H1 (cell line): ENCODE data around the gene CAMSAP1. TPM values are rescaled to one million over a fixed set of nuclear protein-coding genes. Genes with fewer than 3 reads are reported as not detected.

Experiments
- CTCF ChIA-PET: fragments of 300-600 bp; sonication (Branson Sonifier 250); formaldehyde crosslinking; loops from one replicate; lab custom pipeline; 2021; ENCODE audit not compliant: partially characterized antibody; lab: Charles Lee
- POLR2A ChIA-PET: fragments of 300-600 bp; sonication (Branson Sonifier 250); formaldehyde crosslinking; loops from one replicate; lab custom pipeline; 2021; ENCODE audit warnings: inconsistent platforms; ENCODE audit not compliant: partially characterized antibody; lab: Charles Lee
- DNase-seq, 2 experiments: peaks; one replicate each; pipeline versions ENCODE4 v3.0.0 to v3.0.0-alpha.2; 2010 to 2022; ENCODE audit warnings: low spot score in 2 of 2, low read depth in 1 of 2, mixed read lengths in 1 of 2
- FAIRE-seq: peaks from 2 replicates; lab custom pipeline; 2011; peaks lifted over from hg19 to GRCh38; lab: Jason Lieb, UNC
- H2AFZ ChIP-seq: 2 replicates; pipeline ENCODE4 v1.8.1; 2012; ENCODE audit warnings: low read length, inconsistent platforms
- H2AK5ac ChIP-seq: 2 replicates; pipeline ENCODE4 v1.6.1; 2013; ENCODE audit warnings: low read depth, low read length
- H2BK120ac ChIP-seq: replicated peaks from 2 replicates; pipeline ENCODE3; 2013; ENCODE audit warnings: low read depth, low read length, inconsistent platforms
- H2BK12ac ChIP-seq: 2 replicates; pipeline ENCODE4 v1.6.1; 2013; ENCODE audit warnings: low read depth, low read length
- H2BK15ac ChIP-seq: 2 replicates; pipeline ENCODE4 v1.6.1; 2013; ENCODE audit warnings: low read length
- H2BK20ac ChIP-seq: 2 replicates; pipeline ENCODE4 v1.6.1; 2013; ENCODE audit warnings: low read length
- H2BK5ac ChIP-seq: 2 replicates; pipeline ENCODE4 v1.6.1; 2013; ENCODE audit warnings: low read depth, low read length
- H3K14ac ChIP-seq: 2 replicates; pipeline ENCODE4 v1.6.1; 2013; ENCODE audit warnings: inconsistent platforms; ENCODE audit not compliant: insufficient read length
- H3K18ac ChIP-seq: 2 replicates; pipeline ENCODE4 v1.6.1; 2013; ENCODE audit warnings: low read length; ENCODE audit errors: extremely low read depth
- H3K23ac ChIP-seq: 2 replicates; pipeline ENCODE4 v1.6.1; 2013; ENCODE audit warnings: inconsistent platforms; ENCODE audit not compliant: insufficient read length
- H3K23me2 ChIP-seq: 2 replicates; pipeline ENCODE4 v1.6.1; 2013; ENCODE audit warnings: low read depth, low read length
- H3K27ac ChIP-seq: 2 replicates; pipeline ENCODE4 v1.6.1; 2011; ENCODE audit warnings: low read depth, low read length, inconsistent platforms
- H3K27me3 ChIP-seq, 4 experiments: replicated peaks in 1 of 4; 1 replicate in 1 of 4; 2 replicates in 3 of 4; pipeline versions ENCODE4 v1.6.1 to v1.8.1; 2011 to 2013; ENCODE audit warnings: low read length in 3 of 4, mild to moderate bottlenecking in 3 of 4, inconsistent platforms in 2 of 4, mixed read lengths in 2 of 4, moderate library complexity in 1 of 4; ENCODE audit not compliant: control insufficient read depth in 3 of 4, insufficient read depth in 3 of 4; ENCODE audit errors: extremely low read depth in 1 of 4
- H3K36me3 ChIP-seq, 4 experiments: 2 replicates each; pipeline versions ENCODE4 v1.6.1 to v1.8.1; 2011 to 2013; ENCODE audit warnings: mild to moderate bottlenecking in 4 of 4, low read length in 3 of 4, moderate library complexity in 2 of 4, control low read depth in 1 of 4, inconsistent platforms in 1 of 4; ENCODE audit not compliant: insufficient read depth in 4 of 4, control insufficient read depth in 2 of 4
- H3K4ac ChIP-seq: replicated peaks from 2 replicates; pipeline ENCODE3; 2013; ENCODE audit warnings: low read length, low read depth, mixed read lengths, inconsistent platforms; ENCODE audit not compliant: insufficient read length
- H3K4me1 ChIP-seq, 4 experiments: replicated peaks in 1 of 4; 1 replicate in 1 of 4; 2 replicates in 3 of 4; pipeline versions ENCODE4 v1.6.1 to v1.8.1; 2011 to 2013; ENCODE audit warnings: low read length in 3 of 4, inconsistent platforms in 2 of 4, mixed read lengths in 1 of 4; ENCODE audit not compliant: insufficient read depth in 4 of 4, control insufficient read depth in 3 of 4
- H3K4me2 ChIP-seq, 2 experiments: 2 replicates each; pipeline versions ENCODE4 v1.6.1 to v1.8.1; 2011 to 2013; ENCODE audit warnings: low read depth in 2 of 2, low read length in 2 of 2, control low read depth in 1 of 2, inconsistent platforms in 1 of 2, mild to moderate bottlenecking in 1 of 2; ENCODE audit not compliant: insufficient read depth in 1 of 2
- H3K4me3 ChIP-seq, 4 experiments: fragments of 200-600, 300-600 bp in 1 of 4; sonication (generic), shearing (Covaris generic), sonication (Bioruptor Twin) in 1 of 4; 2 replicates each; pipeline versions ENCODE4 v1.5.1 to v1.8.1; 2011 to 2016; ENCODE audit warnings: low read length in 4 of 4, low read depth in 3 of 4, control low read depth in 2 of 4, inconsistent platforms in 2 of 4, mild to moderate bottlenecking in 2 of 4, mixed read lengths in 1 of 4, moderate library complexity in 1 of 4; ENCODE audit not compliant: insufficient read depth in 2 of 4; ENCODE audit errors: extremely low read depth in 1 of 4
- H3K56ac ChIP-seq: replicated peaks from 2 replicates; pipeline ENCODE3; 2013; ENCODE audit warnings: low read depth, mild to moderate bottlenecking, mixed read lengths, low read length, inconsistent platforms; ENCODE audit not compliant: insufficient read length
- H3K79me1 ChIP-seq: 2 replicates; pipeline ENCODE4 v1.6.1; 2013; ENCODE audit warnings: low read depth, low read length, control low read depth
- H3K79me2 ChIP-seq, 2 experiments: 2 replicates each; pipeline versions ENCODE4 v1.6.1 to v1.8.1; 2012 to 2013; ENCODE audit warnings: low read length in 2 of 2, mild to moderate bottlenecking in 2 of 2, inconsistent platforms in 1 of 2; ENCODE audit not compliant: insufficient read depth in 2 of 2, control insufficient read depth in 1 of 2
- H3K9ac ChIP-seq, 4 experiments: replicated peaks in 1 of 4; 1 replicate in 1 of 4; 2 replicates in 3 of 4; pipeline versions ENCODE4 v1.6.1 to v1.8.1; 2011 to 2013; ENCODE audit warnings: low read depth in 3 of 4, low read length in 3 of 4, control low read depth in 2 of 4, mild to moderate bottlenecking in 2 of 4, moderate library complexity in 2 of 4, inconsistent platforms in 1 of 4; ENCODE audit errors: extremely low read depth in 1 of 4
- H3K9me3 ChIP-seq, 2 experiments: 2 replicates each; pipeline versions ENCODE4 v1.6.1 to v1.8.1; 2012 to 2013; ENCODE audit warnings: mild to moderate bottlenecking in 2 of 2, moderate library complexity in 2 of 2, control low read depth in 1 of 2, inconsistent platforms in 1 of 2, low read depth in 1 of 2, low read length in 1 of 2, mixed read lengths in 1 of 2; ENCODE audit not compliant: insufficient read depth in 2 of 2
- H4K20me1 ChIP-seq, 2 experiments: replicated peaks in 1 of 2; 2 replicates each; pipeline versions ENCODE3 to v1.8.1; 2011 to 2013; ENCODE audit warnings: inconsistent platforms in 2 of 2, low read length in 2 of 2, mild to moderate bottlenecking in 1 of 2; ENCODE audit not compliant: insufficient read depth in 2 of 2, control insufficient read depth in 1 of 2
- H4K5ac ChIP-seq: 2 replicates; pipeline ENCODE4 v1.6.1; 2013; ENCODE audit warnings: low read length, low read depth, mixed read lengths, inconsistent platforms; ENCODE audit not compliant: insufficient read length
- H4K8ac ChIP-seq: 2 replicates; pipeline ENCODE4 v1.8.0; 2013; ENCODE audit warnings: mild to moderate bottlenecking, moderate library complexity, low read length, inconsistent platforms; ENCODE audit not compliant: insufficient read depth; ENCODE audit errors: extremely low read depth
- H4K91ac ChIP-seq: replicated peaks from 2 replicates; pipeline ENCODE3; 2013; ENCODE audit warnings: low read length, mixed read lengths, inconsistent platforms; ENCODE audit not compliant: insufficient read length
- MAFK ChIP-seq: IDR thresholded peaks from 2 replicates; pipeline ENCODE4 v1.6.1; 2012; ENCODE audit warnings: low read depth, mild to moderate bottlenecking, improper control_type of control experiment, low read length
- RBBP5 ChIP-seq: IDR thresholded peaks from 2 replicates; pipeline ENCODE4 v1.7.1; 2012; ENCODE audit warnings: low read depth, mild to moderate bottlenecking, inconsistent platforms, low read length, moderate library complexity, borderline replicate concordance
- WGBS, 2 experiments: shearing (Covaris generic) in 1 of 2; methylation state at CpG; one replicate each; pipeline versions ENCODE4 v1.1.6 to v1.1.7; 2013 to 2015; ENCODE audit warnings: low lambda C conversion rate in 2 of 2, mixed read lengths in 2 of 2, inconsistent platforms in 1 of 2, low coverage in 1 of 2, missing lambda C conversion rate in 1 of 2; ENCODE audit not compliant: insufficient replicate concordance in 2 of 2, insufficient coverage in 1 of 2, insufficient read length in 1 of 2; ENCODE audit errors: extremely low coverage in 1 of 2, missing lambda C conversion rate in 1 of 2; 5-methylcytosine and 5-hydroxymethylcytosine counted together
- polyA plus RNA-seq, 7 experiments: library from polyadenylated mRNA; depleted of rRNA in 3 of 7; stranded (reverse) in 5 of 7; unstranded in 2 of 7; fragments of >200 nt in 5 of 7; fragments of 200-250 nt in 2 of 7; gene quantifications; 1 replicate in 5 of 7; 2 replicates in 1 of 7; 4 replicates in 1 of 7; pipeline versions ENCODE4 v1.2.1 to v1.2.3, GENCODE V29; 2011 to 2013; ENCODE audit warnings: missing spikeins in 2 of 7, mixed read lengths in 2 of 7
- total RNA-seq: library from RNA; stranded (reverse); fragmentation: NEBNext Ultra II Directional; extraction: Animal tissue kit (Norgen Biotek cat#: 25700); gene quantifications from 2 replicates; pipeline ENCODE4 v1.2.1, GENCODE V29; 2021

Gene CAMSAP1
- total and polyA plus RNA-seq, 2 of the 8 experiments (the other 6 are each of a cell fraction or from before 2014, with no cell fraction given) = 13.4 to 44.0 TPM

DNA sequence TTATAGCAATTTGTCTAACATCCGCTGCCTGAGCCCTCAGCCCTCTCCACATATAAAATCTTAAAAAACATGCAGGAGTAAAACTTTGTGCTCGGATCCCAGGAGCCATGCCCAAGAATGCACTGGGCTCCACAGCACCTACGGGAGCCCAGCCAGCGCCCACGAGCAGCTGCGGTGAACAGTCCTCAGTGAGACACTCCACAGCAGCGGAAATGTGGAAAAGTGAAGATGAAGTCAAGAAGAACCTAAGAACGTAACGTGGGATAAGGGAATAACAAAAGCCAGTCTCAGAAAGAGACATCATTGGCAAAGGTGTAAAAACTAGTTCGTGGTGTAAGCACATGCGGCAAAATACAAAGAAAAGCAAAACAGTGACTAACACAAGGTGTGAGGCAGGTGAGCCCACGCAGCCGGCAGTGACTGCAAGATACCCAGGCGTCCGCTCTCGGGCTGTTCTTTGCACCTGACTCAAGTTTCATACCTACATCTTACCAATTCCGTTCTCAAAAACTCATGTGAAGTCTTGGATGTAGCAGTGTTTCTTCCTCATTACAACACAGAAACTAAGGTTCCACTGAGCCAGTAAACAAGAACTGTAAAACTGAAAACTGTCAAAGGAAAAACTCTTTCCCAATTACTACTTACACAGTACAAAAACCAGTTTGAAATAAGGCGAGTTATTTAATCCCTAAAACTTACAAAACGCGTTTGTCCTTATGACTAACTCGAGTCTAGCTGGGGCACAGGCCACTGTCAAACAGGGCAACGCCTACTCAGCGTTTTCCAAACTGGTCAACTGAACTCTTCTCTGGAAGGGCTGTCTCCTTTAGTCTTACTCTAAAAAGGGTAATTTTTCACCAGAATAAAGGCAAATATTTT is 1.7 kb downstream of the CAMSAP1 start:
- H3K4me3 ChIP-seq = peak overlapping the region; percentile 68 to 93 (median 80)
- no peak overlapping the region for H2BK20ac ChIP-seq
- H2BK120ac ChIP-seq = no peak overlapping the region
- no peaks in the 10 kb centered on the region; a peak in 1 of 4 replicates for H3K9me3 ChIP-seq
- no peak overlapping the region for H4K91ac ChIP-seq
- no peak overlapping the region for H3K27ac ChIP-seq
- H3K4me2 ChIP-seq = peak overlapping the region; percentile 79 to 84
- H3K14ac ChIP-seq = no peak overlapping the region
- peaks cover 0 to 5% (median under 1%) of the 10 kb centered on the region in 4 experiments; a peak in 2 of 8 replicates for H3K36me3 ChIP-seq
- H2BK12ac ChIP-seq = no peak overlapping the region
- peak overlapping the region in 2 of 4 experiments; percentile 1 to 59; a peak in 1 of 7 replicates for H3K9ac ChIP-seq
- H3K79me2 ChIP-seq = peaks cover 53 to 70% of the 10 kb centered on the region in 2 experiments
- H4K8ac ChIP-seq = no peak overlapping the region
- no peak overlapping the region for H2BK15ac ChIP-seq
- POLR2A ChIA-PET = interaction anchor here (0.8 to 1.5 kb wide), 9 partner anchors 14 to 62 kb away, joined by 3 to 7 read pairs (median 3); no protein-coding TSS in a partner anchor
- no peak for DNase-seq
- H3K4ac ChIP-seq = no peak overlapping the region
- H3K4me1 ChIP-seq = peaks cover 13 to 15% (median 14%) of the 10 kb centered on the region in 4 experiments
- H3K79me1 ChIP-seq = peaks cover 20% of the 10 kb centered on the region
- peaks cover 14 to 29% of the 10 kb centered on the region in 2 experiments for H4K20me1 ChIP-seq
- H2BK5ac ChIP-seq = no peak overlapping the region
- FAIRE-seq = no peak
- no peak overlapping the region for H4K5ac ChIP-seq
- WGBS, 2 experiments = 72% methylated on average over 23 of the region's 23 CpGs; no CpG with 5 or more reads in 1 of the 2 experiments
- CTCF ChIA-PET = interaction anchor here (0.6 to 0.7 kb wide), 3 partner anchors 27 to 202 kb away, joined by 3 read pairs; no protein-coding TSS in a partner anchor
- no peak overlapping the region; the same call in 1 of the 2 replicates for H3K18ac ChIP-seq
- no peak overlapping the region for H3K23ac ChIP-seq
- H3K23me2 ChIP-seq = peaks cover 3% of the 10 kb centered on the region
- peaks cover 0 to 4% (median 1%) of the 10 kb centered on the region in 4 experiments; a peak in 3 of 7 replicates for H3K27me3 ChIP-seq
- H2AFZ ChIP-seq = no peak overlapping the region
- H3K56ac ChIP-seq = no peak overlapping the region
- no peak overlapping the region; the same call in 1 of the 2 replicates for H2AK5ac ChIP-seq
- TF ChIP-seq RBBP5 (no peak), MAFK (peak; percentile 82)
- TF ChIP-seq, all 59 proteins: peak for 1
